Keratinocyte (primary cell): ENCODE measurements around the gene KCNQ4.

Experiments used
- CTCF ChIP-seq, 3 experiments: IDR thresholded peaks in 1 of 3; conservative IDR thresholded peaks in 1 of 3; optimal IDR thresholded peaks in 1 of 3; 2 replicates in 2 of 3; 3 replicates in 1 of 3; pipeline versions ENCODE3 to v1.5.1; 2011; ENCODE audit warnings: low read length in 3 of 3, mild to moderate bottlenecking in 3 of 3, moderate library complexity in 2 of 3, control low read depth in 1 of 3, inconsistent platforms in 1 of 3; ENCODE audit not compliant: insufficient read depth in 2 of 3; ENCODE audit errors: extremely low read depth in 1 of 3
- EZH2 ChIP-seq: IDR thresholded peaks from one replicate; pipeline ENCODE4 v1.6.1; 2012; ENCODE audit warnings: inconsistent platforms, mild to moderate bottlenecking, low read length, moderate library complexity

DNA sequence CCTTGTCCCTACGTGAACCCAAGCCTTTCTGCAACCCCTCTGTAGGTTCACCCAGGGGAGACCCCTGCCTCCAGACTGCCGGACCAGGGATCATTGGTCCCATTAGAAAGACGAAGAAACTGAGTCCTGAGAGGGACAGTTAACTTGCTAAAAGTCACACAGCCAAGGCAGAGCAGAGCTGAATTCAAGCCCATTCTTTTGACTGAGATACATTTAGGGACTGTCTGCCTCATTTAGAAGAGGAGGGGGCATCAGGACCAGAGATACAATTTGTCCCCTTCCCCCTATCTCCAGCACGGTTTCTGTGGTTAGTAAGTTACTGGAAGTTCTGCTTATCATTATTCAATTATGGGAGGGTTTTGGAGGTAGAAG lies 19.1 kb downstream of the KCNQ4 start:
- TF ChIP-seq EZH2: no peak
- TF ChIP-seq CTCF (optimal IDR thresholded peaks at IDR 0.05 in 1 of 3, IDR thresholded peaks at IDR 0.05 in 1 of 3, conservative IDR thresholded peaks at IDR 0.05 in 1 of 3; ENCODE audit: extremely low read depth in 1 of 3, insufficient read depth in 2 of 3, low read length in 3 of 3): no peak
